ENCODE data around the gene CREBBP. TPM values are rescaled to one million over a fixed set of nuclear protein-coding genes. Genes with fewer than 3 reads are reported as not detected.
A peak's percentile ranks its signal among the peaks of the same experiment; 100 is the strongest.
"Not testable (repeated sequence)": the region's sequence is repeated elsewhere in the genome, so short reads cannot be mapped to it uniquely, and the experiment has no call there.

CREBBP gene
- total and polyA plus RNA-seq, 2 donors = 11.6 to 20.7 TPM

DNA sequence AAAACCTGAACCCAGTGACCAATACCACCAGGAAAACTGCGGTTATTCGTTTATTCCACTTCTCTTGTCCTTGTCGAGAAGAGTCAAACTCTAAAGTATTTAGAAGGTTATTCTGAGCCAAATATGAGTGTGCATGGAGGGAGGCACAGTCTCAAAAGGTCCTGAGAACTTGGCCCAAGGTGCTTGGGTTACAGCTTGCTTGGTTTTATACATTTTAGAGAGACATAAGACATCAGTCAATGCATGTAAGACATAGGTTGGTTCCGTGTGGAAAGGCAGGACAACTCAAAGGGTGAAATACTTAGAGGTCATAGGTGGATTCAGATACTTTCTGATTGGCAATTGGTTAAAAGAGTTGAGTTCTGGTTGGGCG, 162.5 kb downstream of the CREBBP start:
- H3K4me1 ChIP-seq (ENCODE audit: control insufficient read depth in 2 of 2, insufficient read depth in 2 of 2, low read length in 2 of 2) = peaks cover 8 to 10% of the 10 kb centered on the region in 2 donors
- no peaks in the 10 kb centered on the region for H3K9me3 ChIP-seq (ENCODE audit: control insufficient read depth in 2 of 2, insufficient read depth in 1 of 2, low read length in 1 of 2)
- H3K27me3 ChIP-seq (ENCODE audit: control insufficient read depth in 2 of 2, insufficient read depth in 1 of 2, low read length in 1 of 2) = no peaks in the 10 kb centered on the region
- no peak for DNase-seq (ENCODE audit: low read depth in 6 of 9, low spot score in 9 of 9)
- H3K36me3 ChIP-seq (ENCODE audit: control insufficient read depth in 2 of 2, insufficient read depth in 2 of 2, low read length in 1 of 2) = peaks cover 3 to 9% of the 10 kb centered on the region in 2 donors
- WGBS = 29% methylated on average over 5 of the region's 5 CpGs
- H3K27ac ChIP-seq (ENCODE audit: low read depth in 1 of 2, low read length in 1 of 2) = peak overlapping the region in 1 of 2 donors; percentile 91
- H3K4me3 ChIP-seq (ENCODE audit: low read length in 2 of 2) = peak overlapping the region; percentile 52 to 86

GRCh38 chr16:3717235-3718018, 163.1 kb downstream of the CREBBP start, which contains the start of gene TRAP1:
Gene TRAP1 (minus strand): TSS chr16:3717524. CDS start chr16:3717508, 16 bp downstream.
- Histone ChIP-seq H3K4me3 (ENCODE audit: low read length in 2 of 2) (peak within 1 kb of the TSS; percentile 81 to 86), H3K27ac (ENCODE audit: low read depth in 1 of 2, low read length in 1 of 2) (peak within 1 kb of the TSS in 1 of 2 donors; percentile 91), H3K27me3 (ENCODE audit: control insufficient read depth in 2 of 2, insufficient read depth in 1 of 2, low read length in 1 of 2) (no peaks in the 10 kb centered on the region), H3K9me3 (ENCODE audit: control insufficient read depth in 2 of 2, insufficient read depth in 1 of 2, low read length in 1 of 2) (no peaks in the 10 kb centered on the region), H3K36me3 (ENCODE audit: control insufficient read depth in 2 of 2, insufficient read depth in 2 of 2, low read length in 1 of 2) (peaks cover 3 to 12% of the 10 kb centered on the region in 2 donors), H3K4me1 (ENCODE audit: control insufficient read depth in 2 of 2, insufficient read depth in 2 of 2, low read length in 2 of 2) (peaks cover 8 to 10% of the 10 kb centered on the region in 2 donors)
- peak; percentile 31 to 90 (median 78) for DNase-seq (ENCODE audit: low read depth in 6 of 9, low spot score in 9 of 9)
- WGBS = 1% methylated on average over 95 of the region's 95 CpGs

DNA sequence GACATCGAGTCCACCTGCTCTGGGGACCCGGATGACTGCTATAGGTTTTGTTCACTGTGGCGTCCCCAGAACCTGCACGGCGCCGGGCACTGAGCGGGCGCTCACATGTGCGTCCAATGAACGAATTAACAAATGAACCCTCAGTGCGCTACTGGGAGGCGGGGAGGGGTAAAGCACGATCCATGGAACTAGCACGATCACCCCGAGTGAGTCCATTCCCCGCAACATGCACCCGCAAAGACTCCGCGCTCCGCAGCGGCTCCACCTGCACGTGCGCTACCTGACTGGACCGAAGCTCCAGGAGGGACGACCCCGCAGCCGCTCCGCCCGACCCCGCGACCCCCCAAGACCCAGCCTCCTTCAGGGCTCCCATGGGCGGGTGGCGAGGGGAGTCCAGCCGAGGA, 163.7 kb downstream of the CREBBP start:
- Histone ChIP-seq H3K27me3 (ENCODE audit: control insufficient read depth in 2 of 2, insufficient read depth in 1 of 2, low read length in 1 of 2) (no peaks in the 10 kb centered on the region), H3K4me3 (ENCODE audit: low read length in 2 of 2) (peak overlapping the region; percentile 81 to 86), H3K36me3 (ENCODE audit: control insufficient read depth in 2 of 2, insufficient read depth in 2 of 2, low read length in 1 of 2) (peaks cover 3 to 12% of the 10 kb centered on the region in 2 donors), H3K9me3 (ENCODE audit: control insufficient read depth in 2 of 2, insufficient read depth in 1 of 2, low read length in 1 of 2) (no peaks in the 10 kb centered on the region), H3K27ac (ENCODE audit: low read depth in 1 of 2, low read length in 1 of 2) (no peak overlapping the region), H3K4me1 (ENCODE audit: control insufficient read depth in 2 of 2, insufficient read depth in 2 of 2, low read length in 2 of 2) (peaks cover 8 to 10% of the 10 kb centered on the region in 2 donors)
- peak in 2 of 9 donors; percentile 10 to 17 for DNase-seq (ENCODE audit: low read depth in 6 of 9, low spot score in 9 of 9)
- 2% methylated on average over 34 of the region's 34 CpGs for WGBS

DNA sequence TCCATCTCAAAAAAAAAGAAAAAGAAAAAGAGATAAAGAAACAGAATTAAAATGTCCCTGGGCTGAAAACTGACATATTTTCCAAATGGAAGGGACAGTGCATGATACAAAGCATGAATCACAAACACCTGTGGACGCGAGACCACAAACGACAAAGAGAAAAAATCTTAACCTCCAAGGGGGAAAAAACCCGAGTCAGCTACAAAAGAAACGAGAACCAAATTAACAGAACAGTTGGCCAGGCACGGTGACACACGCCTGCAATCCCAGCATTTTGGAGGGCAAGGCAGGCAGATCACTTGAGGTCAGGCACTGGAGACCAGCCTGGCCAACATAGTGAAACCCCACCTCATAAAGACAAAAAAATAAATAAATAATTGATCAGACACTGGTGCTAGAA, 165.1 kb downstream of the CREBBP start:
- Histone ChIP-seq H3K4me3 (ENCODE audit: low read length in 2 of 2) (no peak overlapping the region), H3K9me3 (ENCODE audit: control insufficient read depth in 2 of 2, insufficient read depth in 1 of 2, low read length in 1 of 2) (no peaks in the 10 kb centered on the region), H3K4me1 (ENCODE audit: control insufficient read depth in 2 of 2, insufficient read depth in 2 of 2, low read length in 2 of 2) (peaks cover 8 to 10% of the 10 kb centered on the region in 2 donors), H3K36me3 (ENCODE audit: control insufficient read depth in 2 of 2, insufficient read depth in 2 of 2, low read length in 1 of 2) (peaks cover 3 to 12% of the 10 kb centered on the region in 2 donors), H3K27me3 (ENCODE audit: control insufficient read depth in 2 of 2, insufficient read depth in 1 of 2, low read length in 1 of 2) (no peaks in the 10 kb centered on the region), H3K27ac (ENCODE audit: low read depth in 1 of 2, low read length in 1 of 2) (no peak overlapping the region)
- 91% methylated on average over 7 of the region's 7 CpGs for WGBS
- no peak for DNase-seq (ENCODE audit: low read depth in 6 of 9, low spot score in 9 of 9)

GRCh38 chr16:3714378-3714777, 166.1 kb downstream of the CREBBP start:
- H3K27me3 ChIP-seq (ENCODE audit: control insufficient read depth in 2 of 2, insufficient read depth in 1 of 2, low read length in 1 of 2); DNase-seq (ENCODE audit: low read depth in 6 of 9, low spot score in 9 of 9); H3K9me3 ChIP-seq (ENCODE audit: control insufficient read depth in 2 of 2, insufficient read depth in 1 of 2, low read length in 1 of 2); H3K27ac ChIP-seq (ENCODE audit: low read depth in 1 of 2, low read length in 1 of 2); H3K4me3 ChIP-seq (ENCODE audit: low read length in 2 of 2): not testable (repeated sequence)
- Histone ChIP-seq H3K36me3 (ENCODE audit: control insufficient read depth in 2 of 2, insufficient read depth in 2 of 2, low read length in 1 of 2) (peaks cover 3 to 12% of the 10 kb centered on the region in 2 donors), H3K4me1 (ENCODE audit: control insufficient read depth in 2 of 2, insufficient read depth in 2 of 2, low read length in 2 of 2) (peaks cover 8 to 10% of the 10 kb centered on the region in 2 donors)
- 99% methylated on average over 10 of the region's 10 CpGs for WGBS

DNA sequence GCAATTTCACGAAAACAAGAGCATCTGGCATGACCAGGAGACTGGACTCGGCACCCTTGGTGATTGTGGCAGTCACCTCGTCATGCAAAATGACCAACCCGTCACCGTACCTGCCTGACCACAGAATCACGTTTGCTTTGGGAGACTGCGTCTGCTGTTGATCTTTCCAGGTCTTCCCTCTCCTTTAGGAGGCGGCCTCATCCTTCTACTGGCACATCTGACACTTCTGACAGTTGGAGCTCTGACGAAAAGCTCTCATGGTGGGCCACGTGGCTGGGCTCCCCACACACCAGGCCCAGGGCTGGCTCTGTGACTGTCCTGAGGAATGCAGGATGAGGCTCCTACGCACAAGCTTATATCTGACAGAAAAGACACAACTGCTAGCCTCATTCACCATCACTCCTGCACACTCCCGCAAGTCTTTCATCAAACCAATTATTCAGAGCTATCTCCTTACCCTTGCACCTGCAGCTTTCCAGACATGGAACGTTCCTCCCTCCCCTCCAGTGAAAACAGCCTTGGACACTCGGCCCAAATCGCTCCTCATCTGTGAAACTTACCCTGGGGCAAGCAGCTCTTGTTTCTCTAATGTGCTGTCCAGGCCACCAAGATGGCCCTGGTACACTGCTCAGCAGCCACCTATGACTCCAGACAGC, 166.8 kb downstream of the CREBBP start:
- no peaks in the 10 kb centered on the region for H3K27me3 ChIP-seq (ENCODE audit: control insufficient read depth in 2 of 2, insufficient read depth in 1 of 2, low read length in 1 of 2)
- no peaks in the 10 kb centered on the region for H3K9me3 ChIP-seq (ENCODE audit: control insufficient read depth in 2 of 2, insufficient read depth in 1 of 2, low read length in 1 of 2)
- H3K4me1 ChIP-seq (ENCODE audit: control insufficient read depth in 2 of 2, insufficient read depth in 2 of 2, low read length in 2 of 2) = peaks cover 8 to 10% of the 10 kb centered on the region in 2 donors
- H3K36me3 ChIP-seq (ENCODE audit: control insufficient read depth in 2 of 2, insufficient read depth in 2 of 2, low read length in 1 of 2) = peaks cover 3 to 12% of the 10 kb centered on the region in 2 donors
- 96% methylated on average over 15 of the region's 15 CpGs for WGBS
- H3K4me3 ChIP-seq (ENCODE audit: low read length in 2 of 2) = no peak overlapping the region
- DNase-seq (ENCODE audit: low read depth in 6 of 9, low spot score in 9 of 9) = no peak
- H3K27ac ChIP-seq (ENCODE audit: low read depth in 1 of 2, low read length in 1 of 2) = no peak overlapping the region

DNA sequence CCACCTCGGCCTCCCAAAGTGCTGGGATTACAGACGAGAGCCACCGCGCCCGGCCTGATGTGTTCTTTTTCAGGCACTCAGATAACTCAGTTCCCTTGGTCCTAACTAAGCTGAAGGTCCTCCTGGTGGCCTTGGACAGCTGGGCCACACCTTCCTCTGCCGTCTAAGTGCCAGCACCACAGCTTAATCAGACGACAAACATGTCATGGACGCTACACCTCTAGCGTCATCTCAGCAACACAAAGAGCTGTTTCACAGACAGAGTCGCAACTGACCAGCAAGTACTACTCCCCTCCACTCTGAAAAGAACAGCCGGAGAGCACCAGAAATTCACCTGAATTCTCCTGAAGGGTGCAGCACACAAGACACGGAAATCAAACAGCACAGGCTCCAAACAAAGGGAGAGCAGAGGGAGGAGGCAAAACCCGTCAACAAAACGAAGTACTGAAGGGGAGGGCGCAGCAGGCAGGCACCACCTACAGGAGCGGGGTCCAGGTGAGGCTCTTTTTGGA, 167.6 kb downstream of the CREBBP start:
- Histone ChIP-seq H3K4me3 (ENCODE audit: low read length in 2 of 2) (no peak overlapping the region), H3K36me3 (ENCODE audit: control insufficient read depth in 2 of 2, insufficient read depth in 2 of 2, low read length in 1 of 2) (peaks cover 3 to 12% of the 10 kb centered on the region in 2 donors), H3K27me3 (ENCODE audit: control insufficient read depth in 2 of 2, insufficient read depth in 1 of 2, low read length in 1 of 2) (no peaks in the 10 kb centered on the region), H3K4me1 (ENCODE audit: control insufficient read depth in 2 of 2, insufficient read depth in 2 of 2, low read length in 2 of 2) (peaks cover 5 to 7% of the 10 kb centered on the region in 2 donors), H3K9me3 (ENCODE audit: control insufficient read depth in 2 of 2, insufficient read depth in 1 of 2, low read length in 1 of 2) (no peaks in the 10 kb centered on the region), H3K27ac (ENCODE audit: low read depth in 1 of 2, low read length in 1 of 2) (no peak overlapping the region)
- 94% methylated on average over 16 of the region's 16 CpGs for WGBS
- no peak for DNase-seq (ENCODE audit: low read depth in 6 of 9, low spot score in 9 of 9)

GRCh38 chr16:3706253-3707012, 174.1 kb downstream of the CREBBP start:
- 87% methylated on average over 10 of the region's 10 CpGs for WGBS
- DNase-seq (ENCODE audit: low read depth in 6 of 9, low spot score in 9 of 9) = no peak
- H3K4me3 ChIP-seq (ENCODE audit: low read length in 2 of 2) = no peak overlapping the region
- no peak overlapping the region for H3K27ac ChIP-seq (ENCODE audit: low read depth in 1 of 2, low read length in 1 of 2)
- H3K4me1 ChIP-seq (ENCODE audit: control insufficient read depth in 2 of 2, insufficient read depth in 2 of 2, low read length in 2 of 2) = no peaks in the 10 kb centered on the region
- no peaks in the 10 kb centered on the region for H3K27me3 ChIP-seq (ENCODE audit: control insufficient read depth in 2 of 2, insufficient read depth in 1 of 2, low read length in 1 of 2)
- no peaks in the 10 kb centered on the region for H3K9me3 ChIP-seq (ENCODE audit: control insufficient read depth in 2 of 2, insufficient read depth in 1 of 2, low read length in 1 of 2)
- H3K36me3 ChIP-seq (ENCODE audit: control insufficient read depth in 2 of 2, insufficient read depth in 2 of 2, low read length in 1 of 2) = peaks cover 6 to 9% of the 10 kb centered on the region in 2 donors
